HCT116 (cell line): ENCODE measurements around the gene ABI3. TPM values are rescaled to one million over a fixed set of nuclear protein-coding genes. Genes with fewer than 3 reads are reported as not detected.

Experiments used
- ATAC-seq: fragments of 200-7000 bp; cut with Tn5 transposase; 2 replicates; pipeline ENCODE4 v1.9.1; 2020; ENCODE audit warnings: mild to moderate bottlenecking, moderate library complexity
- BruUV-seq: library from RNA; stranded (reverse); fragments of 400-500 nt; replicated peaks from 2 replicates; lab custom pipeline; 2021; lab: Mats Ljungman, UMichigan
- CTCF ChIA-PET: fragments of 300-600 bp; sonication (Branson Sonifier 250); formaldehyde crosslinking; loops from one replicate; lab custom pipeline; 2021; ENCODE audit warnings: antibody characterized with exemption; lab: Charles Lee
- POLR2A ChIA-PET: fragments of 300-600, 350-600 bp; sonication (Branson Sonifier 250); formaldehyde crosslinking; loops from one replicate; lab custom pipeline; 2021; ENCODE audit warnings: antibody characterized with exemption; lab: Charles Lee
- RAD21 ChIA-PET, 2 experiments: fragments of 300-600 bp; sonication (Branson Sonifier 250); formaldehyde crosslinking; loops; one replicate each; lab custom pipeline; 2023; ENCODE audit warnings: low total read pairs in 2 of 2; ENCODE audit not compliant: uncharacterized antibody in 2 of 2, unreplicated experiment in 2 of 2, low non-redundant PET in 1 of 2; lab: Charles Lee
- DNase-seq: peaks from one replicate; pipeline ENCODE4 v3.0.0-alpha.2; 2010; ENCODE audit warnings: low read depth, low spot score
- H2AFZ ChIP-seq: fragments of 200-600 bp; shearing (Covaris generic), sonication (generic); 2 replicates; pipeline ENCODE4 v1.6.1; 2017; ENCODE audit warnings: low read depth, mixed run types, mixed read lengths, antibody characterized with exemption, low read length; ENCODE audit not compliant: poor library complexity, severe bottlenecking
- H3K27ac ChIP-seq: 2 replicates; pipeline ENCODE4 v1.5.1; 2012; ENCODE audit warnings: low read depth, low read length
- H3K27me3 ChIP-seq: fragments of 200-600 bp; sonication (generic); 2 replicates; pipeline ENCODE4 v1.6.1; 2016; ENCODE audit warnings: mixed run types, low read length, mixed read lengths; ENCODE audit not compliant: insufficient read depth
- H3K36me3 ChIP-seq, 2 experiments: fragments of 200-500 bp in 1 of 2; fragments of 200-600 bp in 1 of 2; sonication (Bioruptor generic) in 1 of 2; sonication (generic) in 1 of 2; 2 replicates each; pipeline versions ENCODE4 v1.5.1 to v1.6.1; 2014 to 2016; ENCODE audit warnings: low read length in 2 of 2, inconsistent platforms in 1 of 2, mixed read lengths in 1 of 2, mixed run types in 1 of 2; ENCODE audit not compliant: insufficient read depth in 2 of 2, control insufficient read depth in 1 of 2
- H3K4me1 ChIP-seq, 2 experiments: fragments of 200-600 bp in 1 of 2; sonication (generic) in 1 of 2; 2 replicates each; pipeline versions ENCODE4 v1.5.1 to v1.6.1; 2012 to 2017; ENCODE audit warnings: low read length in 2 of 2, inconsistent platforms in 1 of 2, mild to moderate bottlenecking in 1 of 2, mixed read lengths in 1 of 2, mixed run types in 1 of 2, moderate library complexity in 1 of 2; ENCODE audit not compliant: insufficient read depth in 2 of 2, control insufficient read depth in 1 of 2
- H3K4me2 ChIP-seq: fragments of 200-600 bp; sonication (generic); 2 replicates; pipeline ENCODE4 v1.6.1; 2017; ENCODE audit warnings: mixed run types, low read length, mixed read lengths
- H3K4me3 ChIP-seq, 2 experiments: fragments of 200-600 bp in 1 of 2; sonication (generic) in 1 of 2; replicated peaks in 1 of 2; 2 replicates each; pipeline ENCODE4 v1.5.1; 2011 to 2016; ENCODE audit warnings: low read length in 2 of 2, control low read depth in 1 of 2, low read depth in 1 of 2, mild to moderate bottlenecking in 1 of 2, mixed read lengths in 1 of 2, mixed run types in 1 of 2
- H3K79me2 ChIP-seq: fragments of 200-600 bp; sonication (generic); 2 replicates; pipeline ENCODE4 v1.6.1; 2017; ENCODE audit warnings: mild to moderate bottlenecking, mixed run types, low read length, moderate library complexity, mixed read lengths; ENCODE audit not compliant: insufficient read depth
- H3K9ac ChIP-seq: fragments of 200-600 bp; sonication (generic); 2 replicates; pipeline ENCODE4 v1.6.1; 2016; ENCODE audit warnings: low read length, mixed read lengths
- H3K9me2 ChIP-seq: fragments of 200-600 bp; sonication (generic), shearing (Covaris generic); 2 replicates; pipeline ENCODE4 v1.6.1; 2017; ENCODE audit warnings: mixed run types, mild to moderate bottlenecking, moderate library complexity; ENCODE audit not compliant: insufficient read depth
- H3K9me3 ChIP-seq, 2 experiments: fragments of 200-500 bp in 1 of 2; fragments of 200-600 bp in 1 of 2; sonication (Bioruptor generic) in 1 of 2; sonication (generic) in 1 of 2; 2 replicates each; pipeline ENCODE4 v1.6.1; 2014 to 2017; ENCODE audit warnings: low read length in 2 of 2, mixed read lengths in 2 of 2, inconsistent platforms in 1 of 2, low read depth in 1 of 2, mild to moderate bottlenecking in 1 of 2, mixed run types in 1 of 2, moderate library complexity in 1 of 2; ENCODE audit not compliant: control insufficient read depth in 1 of 2, insufficient read depth in 1 of 2
- H4K20me1 ChIP-seq: fragments of 200-600 bp; sonication (generic), shearing (Covaris generic); 2 replicates; pipeline ENCODE4 v1.6.1; 2017; ENCODE audit warnings: mixed run types, mild to moderate bottlenecking, moderate library complexity; ENCODE audit not compliant: insufficient read depth
- CBX3 ChIP-seq: IDR thresholded peaks from 2 replicates; pipeline ENCODE4 v1.6.1; 2012; ENCODE audit warnings: low read depth
- EGR1 ChIP-seq: IDR thresholded peaks from 2 replicates; pipeline ENCODE4 v1.6.1; 2012; ENCODE audit warnings: low read depth
- EZH2 ChIP-seq: fragments of 200-600 bp; sonication (generic); IDR thresholded peaks from 2 replicates; pipeline ENCODE4 v1.6.1; 2017; ENCODE audit warnings: antibody characterized with exemption, mixed run types
- JUND ChIP-seq: IDR thresholded peaks from 2 replicates; pipeline ENCODE4 v1.6.1; 2012
- POLR2A ChIP-seq: IDR thresholded peaks from 2 replicates; pipeline ENCODE4 v1.7.0; 2011; ENCODE audit warnings: borderline replicate concordance; ENCODE audit not compliant: insufficient read depth, insufficient read length; ENCODE audit errors: extremely low read depth
- TCF7L2 ChIP-seq: IDR thresholded peaks from 2 replicates; pipeline ENCODE4 v1.7.0; 2011; ENCODE audit warnings: borderline replicate concordance, inconsistent platforms; ENCODE audit not compliant: insufficient read depth, insufficient read length; ENCODE audit errors: extremely low read depth
- intact Hi-C: fragments of 100-400 bp; cut with micrococcal nuclease; formaldehyde crosslinking; loops from 2 replicates; pipeline ENCODE4 v1.10.0; 2022
- total RNA-seq: library from RNA; stranded (reverse); gene quantifications from one replicate; pipeline ENCODE4 v1.2.1, GENCODE V29; 2021; ENCODE audit not compliant: unreplicated experiment
- TF ChIP-seq, protein P1 (sequence below): IDR thresholded peaks from 2 replicates; pipeline ENCODE4 v1.6.1; 2012; ENCODE audit warnings: low read depth
- TF ChIP-seq, protein P2 (sequence below): IDR thresholded peaks from 2 replicates; pipeline ENCODE4 v1.6.1; 2012
- TF ChIP-seq, protein P3 (sequence below), 3 experiments: fragments of 200-600 bp in 1 of 3; sonication (generic) in 1 of 3; IDR thresholded peaks in 2 of 3; conservative IDR thresholded peaks in 1 of 3; 2 replicates each; pipeline ENCODE4 v1.5.1; 2012 to 2017; ENCODE audit warnings: low read depth in 2 of 3, low read length in 2 of 3, antibody characterized with exemption in 1 of 3, borderline replicate concordance in 1 of 3, control low read depth in 1 of 3, mild to moderate bottlenecking in 1 of 3, mixed read lengths in 1 of 3, mixed run types in 1 of 3, moderate library complexity in 1 of 3; ENCODE audit not compliant: insufficient read depth in 1 of 3
- TF ChIP-seq, protein P4 (sequence below): IDR thresholded peaks from 2 replicates; pipeline ENCODE4 v1.6.1; 2011; ENCODE audit warnings: mild to moderate bottlenecking, low read length, moderate library complexity; ENCODE audit not compliant: insufficient replicate concordance; ENCODE audit errors: extremely low read depth

Gene ABI3
- total RNA-seq, 1 experiment from 2014 or later: 0.12 TPM

DNA sequence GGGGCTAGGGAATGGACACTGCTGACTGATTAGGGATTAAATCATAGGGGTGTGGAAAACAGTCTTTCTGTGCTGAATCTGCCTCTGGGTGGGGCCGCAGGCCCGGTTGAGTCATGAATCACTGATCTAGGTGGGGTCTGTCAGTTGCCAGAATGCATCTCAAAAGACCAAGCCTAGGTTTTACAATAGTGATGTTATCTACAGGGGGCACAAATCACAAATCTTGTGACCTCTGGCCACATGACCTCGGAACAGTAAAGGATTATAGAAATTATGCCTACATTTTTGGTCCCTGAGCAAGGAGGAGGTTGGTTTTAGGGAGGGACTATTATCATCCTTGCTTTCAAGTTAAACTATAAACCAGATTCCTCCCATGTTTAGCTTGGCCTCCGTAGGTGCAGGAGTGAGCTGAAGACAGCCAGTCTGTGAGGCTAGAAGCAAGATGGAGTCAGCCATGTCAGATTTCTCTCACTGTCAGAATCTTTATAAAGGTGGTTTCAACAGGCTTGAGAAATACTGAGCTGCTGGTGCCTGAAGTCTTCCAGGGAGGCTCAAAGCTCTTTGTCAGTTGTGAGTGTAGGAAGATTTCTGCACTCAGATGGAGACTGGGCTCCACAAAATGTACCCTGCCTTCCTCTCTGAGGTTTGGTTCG lies 13.0 kb upstream of the ABI3 start:
- no peak overlapping the region for H3K9ac ChIP-seq
- DNase-seq (no peak), ATAC-seq (no peak)
- H3K4me2 ChIP-seq: peak overlapping the region; percentile 18
- intact Hi-C loops: no loop called here
- H3K36me3 ChIP-seq: no peaks in the 10 kb centered on the region
- no peaks in the 10 kb centered on the region; the same call in 1 of the 2 replicates for H3K9me2 ChIP-seq
- H3K4me3 ChIP-seq: no peak overlapping the region
- ChIA-PET RAD21 (no interaction called here), POLR2A (no interaction called here)
- H4K20me1 ChIP-seq: no peaks in the 10 kb centered on the region
- peak overlapping the region; percentile 80 for H2AFZ ChIP-seq
- no peaks in the 10 kb centered on the region for H3K79me2 ChIP-seq
- H3K4me1 ChIP-seq: peaks cover 6 to 33% of the 10 kb centered on the region in 2 experiments; a peak in 3 of 4 replicates
- no peak overlapping the region for H3K27ac ChIP-seq
- BruUV-seq: no TSS peak
- no peaks in the 10 kb centered on the region for H3K9me3 ChIP-seq
- TF ChIP-seq JUND (no peak), TCF7L2 (no peak), CBX3 (no peak), EGR1 (no peak), EZH2 (no peak), POLR2A (no peak)
- TF ChIP-seq, protein P1, sequence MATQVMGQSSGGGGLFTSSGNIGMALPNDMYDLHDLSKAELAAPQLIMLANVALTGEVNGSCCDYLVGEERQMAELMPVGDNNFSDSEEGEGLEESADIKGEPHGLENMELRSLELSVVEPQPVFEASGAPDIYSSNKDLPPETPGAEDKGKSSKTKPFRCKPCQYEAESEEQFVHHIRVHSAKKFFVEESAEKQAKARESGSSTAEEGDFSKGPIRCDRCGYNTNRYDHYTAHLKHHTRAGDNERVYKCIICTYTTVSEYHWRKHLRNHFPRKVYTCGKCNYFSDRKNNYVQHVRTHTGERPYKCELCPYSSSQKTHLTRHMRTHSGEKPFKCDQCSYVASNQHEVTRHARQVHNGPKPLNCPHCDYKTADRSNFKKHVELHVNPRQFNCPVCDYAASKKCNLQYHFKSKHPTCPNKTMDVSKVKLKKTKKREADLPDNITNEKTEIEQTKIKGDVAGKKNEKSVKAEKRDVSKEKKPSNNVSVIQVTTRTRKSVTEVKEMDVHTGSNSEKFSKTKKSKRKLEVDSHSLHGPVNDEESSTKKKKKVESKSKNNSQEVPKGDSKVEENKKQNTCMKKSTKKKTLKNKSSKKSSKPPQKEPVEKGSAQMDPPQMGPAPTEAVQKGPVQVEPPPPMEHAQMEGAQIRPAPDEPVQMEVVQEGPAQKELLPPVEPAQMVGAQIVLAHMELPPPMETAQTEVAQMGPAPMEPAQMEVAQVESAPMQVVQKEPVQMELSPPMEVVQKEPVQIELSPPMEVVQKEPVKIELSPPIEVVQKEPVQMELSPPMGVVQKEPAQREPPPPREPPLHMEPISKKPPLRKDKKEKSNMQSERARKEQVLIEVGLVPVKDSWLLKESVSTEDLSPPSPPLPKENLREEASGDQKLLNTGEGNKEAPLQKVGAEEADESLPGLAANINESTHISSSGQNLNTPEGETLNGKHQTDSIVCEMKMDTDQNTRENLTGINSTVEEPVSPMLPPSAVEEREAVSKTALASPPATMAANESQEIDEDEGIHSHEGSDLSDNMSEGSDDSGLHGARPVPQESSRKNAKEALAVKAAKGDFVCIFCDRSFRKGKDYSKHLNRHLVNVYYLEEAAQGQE: no peak
- TF ChIP-seq, protein P2, sequence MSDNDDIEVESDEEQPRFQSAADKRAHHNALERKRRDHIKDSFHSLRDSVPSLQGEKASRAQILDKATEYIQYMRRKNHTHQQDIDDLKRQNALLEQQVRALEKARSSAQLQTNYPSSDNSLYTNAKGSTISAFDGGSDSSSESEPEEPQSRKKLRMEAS: no peak
- TF ChIP-seq, protein P3, sequence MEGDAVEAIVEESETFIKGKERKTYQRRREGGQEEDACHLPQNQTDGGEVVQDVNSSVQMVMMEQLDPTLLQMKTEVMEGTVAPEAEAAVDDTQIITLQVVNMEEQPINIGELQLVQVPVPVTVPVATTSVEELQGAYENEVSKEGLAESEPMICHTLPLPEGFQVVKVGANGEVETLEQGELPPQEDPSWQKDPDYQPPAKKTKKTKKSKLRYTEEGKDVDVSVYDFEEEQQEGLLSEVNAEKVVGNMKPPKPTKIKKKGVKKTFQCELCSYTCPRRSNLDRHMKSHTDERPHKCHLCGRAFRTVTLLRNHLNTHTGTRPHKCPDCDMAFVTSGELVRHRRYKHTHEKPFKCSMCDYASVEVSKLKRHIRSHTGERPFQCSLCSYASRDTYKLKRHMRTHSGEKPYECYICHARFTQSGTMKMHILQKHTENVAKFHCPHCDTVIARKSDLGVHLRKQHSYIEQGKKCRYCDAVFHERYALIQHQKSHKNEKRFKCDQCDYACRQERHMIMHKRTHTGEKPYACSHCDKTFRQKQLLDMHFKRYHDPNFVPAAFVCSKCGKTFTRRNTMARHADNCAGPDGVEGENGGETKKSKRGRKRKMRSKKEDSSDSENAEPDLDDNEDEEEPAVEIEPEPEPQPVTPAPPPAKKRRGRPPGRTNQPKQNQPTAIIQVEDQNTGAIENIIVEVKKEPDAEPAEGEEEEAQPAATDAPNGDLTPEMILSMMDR (IDR thresholded peaks at IDR 0.05 in 2 of 3, conservative IDR thresholded peaks at IDR 0.05 in 1 of 3; ENCODE audit: borderline replicate concordance in 1 of 3, insufficient read depth in 1 of 3, low read depth in 2 of 3, low read length in 2 of 3): no peak
- TF ChIP-seq, protein P4, sequence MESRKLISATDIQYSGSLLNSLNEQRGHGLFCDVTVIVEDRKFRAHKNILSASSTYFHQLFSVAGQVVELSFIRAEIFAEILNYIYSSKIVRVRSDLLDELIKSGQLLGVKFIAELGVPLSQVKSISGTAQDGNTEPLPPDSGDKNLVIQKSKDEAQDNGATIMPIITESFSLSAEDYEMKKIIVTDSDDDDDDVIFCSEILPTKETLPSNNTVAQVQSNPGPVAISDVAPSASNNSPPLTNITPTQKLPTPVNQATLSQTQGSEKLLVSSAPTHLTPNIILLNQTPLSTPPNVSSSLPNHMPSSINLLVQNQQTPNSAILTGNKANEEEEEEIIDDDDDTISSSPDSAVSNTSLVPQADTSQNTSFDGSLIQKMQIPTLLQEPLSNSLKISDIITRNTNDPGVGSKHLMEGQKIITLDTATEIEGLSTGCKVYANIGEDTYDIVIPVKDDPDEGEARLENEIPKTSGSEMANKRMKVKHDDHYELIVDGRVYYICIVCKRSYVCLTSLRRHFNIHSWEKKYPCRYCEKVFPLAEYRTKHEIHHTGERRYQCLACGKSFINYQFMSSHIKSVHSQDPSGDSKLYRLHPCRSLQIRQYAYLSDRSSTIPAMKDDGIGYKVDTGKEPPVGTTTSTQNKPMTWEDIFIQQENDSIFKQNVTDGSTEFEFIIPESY: no peak
- TF ChIP-seq, all 23 proteins: peak for 0
- CTCF ChIA-PET: no interaction called here
- H3K27me3 ChIP-seq: no peaks in the 10 kb centered on the region
